HEK293 (cell line): Measurements from ENCODE around the gene KCNT1.
"Not testable (repeated sequence)": the region's sequence is repeated elsewhere in the genome, so short reads cannot be mapped to it uniquely, and the experiment has no call there.

Source experiments
- CTCF ChIA-PET: fragments of 350-600 bp; formaldehyde crosslinking; extraction: SDS; loops from one replicate; lab custom pipeline; 2021; ENCODE audit warnings: antibody characterized with exemption; lab: Yijun Ruan, JAX
- POLR2A ChIA-PET: fragments of 300-600 bp; formaldehyde crosslinking; extraction: SDS; loops from one replicate; lab custom pipeline; 2020; ENCODE audit warnings: antibody characterized with exemption, inconsistent platforms; lab: Yijun Ruan, JAX
- H3K27ac ChIP-seq: fragments of 200-500 bp; sonication (Bioruptor generic); 2 replicates; pipeline ENCODE4 v1.5.1; 2014; ENCODE audit warnings: low read depth, low read length, control low read depth, inconsistent platforms; ENCODE audit errors: extremely low read depth
- H3K36me3 ChIP-seq, 2 experiments: fragments of 200-500 bp in 1 of 2; sonication (Bioruptor generic) in 1 of 2; 1 replicate in 1 of 2; 2 replicates in 1 of 2; pipeline ENCODE4 v1.5.1; 2014 to 2017; ENCODE audit warnings: inconsistent platforms in 2 of 2, low read length in 2 of 2; ENCODE audit not compliant: control insufficient read depth in 2 of 2, insufficient read depth in 1 of 2
- H3K4me1 ChIP-seq: fragments of 200-500 bp; sonication (Bioruptor generic); 2 replicates; pipeline ENCODE4 v1.5.1; 2014; ENCODE audit warnings: mild to moderate bottlenecking, low read length, inconsistent platforms; ENCODE audit not compliant: control insufficient read depth, insufficient read depth
- H3K4me3 ChIP-seq: 2 replicates; pipeline ENCODE4 v1.5.1; 2011; ENCODE audit warnings: low read depth, mild to moderate bottlenecking, control low read depth, low read length, moderate library complexity
- H3K9me3 ChIP-seq: fragments of 200-500 bp; sonication (Bioruptor generic); 2 replicates; pipeline ENCODE4 v1.5.1; 2014; ENCODE audit warnings: low read depth, low read length, inconsistent platforms; ENCODE audit not compliant: control insufficient read depth, insufficient read depth
- EGR2 ChIP-seq: fragments of 450-650 bp; formaldehyde crosslinking; IDR thresholded peaks from 2 replicates; pipeline ENCODE4 v1.5.1; 2016; ENCODE audit warnings: low read depth, missing biosample characterization, missing genetic modification characterization
- GLI4 ChIP-seq: fragments of 450-650 bp; formaldehyde crosslinking; IDR thresholded peaks from 2 replicates; pipeline ENCODE4 v1.5.1; 2016; ENCODE audit warnings: missing biosample characterization, missing genetic modification characterization
- HOXA7 ChIP-seq: sonication (generic); formaldehyde crosslinking; IDR thresholded peaks from 2 replicates; pipeline ENCODE4 v1.8.1; 2022; ENCODE audit warnings: missing genetic modification reagents, borderline replicate concordance
- KLF7 ChIP-seq: fragments of 450-650 bp; formaldehyde crosslinking; IDR thresholded peaks from 2 replicates; pipeline ENCODE4 v1.5.1; 2016; ENCODE audit warnings: missing biosample characterization, missing genetic modification characterization, borderline replicate concordance
- SALL2 ChIP-seq: fragments of 450-650 bp; formaldehyde crosslinking; IDR thresholded peaks from 2 replicates; pipeline ENCODE4 v1.5.0; 2017; ENCODE audit warnings: missing biosample characterization, mild to moderate bottlenecking, missing genetic modification characterization, borderline replicate concordance
- SCRT2 ChIP-seq: fragments of 450-650 bp; formaldehyde crosslinking; IDR thresholded peaks from 2 replicates; pipeline ENCODE4 v1.5.1; 2016; ENCODE audit warnings: missing biosample characterization, missing genetic modification characterization
- ZBTB7A ChIP-seq: fragments of 450-650 bp; formaldehyde crosslinking; IDR thresholded peaks from 2 replicates; pipeline ENCODE4 v1.5.1; 2016; ENCODE audit warnings: low read depth, missing biosample characterization, missing genetic modification characterization
- ZBTB8A ChIP-seq: fragments of 450-650 bp; formaldehyde crosslinking; IDR thresholded peaks from 2 replicates; pipeline ENCODE4 v1.5.1; 2016; ENCODE audit warnings: missing biosample characterization, missing genetic modification characterization
- ZIC2 ChIP-seq: fragments of 450-650 bp; formaldehyde crosslinking; IDR thresholded peaks from 2 replicates; pipeline ENCODE4 v1.5.1; 2016; ENCODE audit warnings: missing biosample characterization, missing genetic modification characterization
- ZNF146 ChIP-seq: fragments of 450-650 bp; formaldehyde crosslinking; IDR thresholded peaks from 2 replicates; pipeline ENCODE4 v1.5.1; 2016; ENCODE audit warnings: missing biosample characterization, missing genetic modification characterization
- ZNF155 ChIP-seq: fragments of 450-650 bp; formaldehyde crosslinking; IDR thresholded peaks from 2 replicates; pipeline ENCODE4 v1.5.1; 2016; ENCODE audit warnings: missing biosample characterization, missing genetic modification characterization
- ZNF169 ChIP-seq: fragments of 450-650 bp; formaldehyde crosslinking; IDR thresholded peaks from 2 replicates; pipeline ENCODE4 v1.5.1; 2016; ENCODE audit warnings: missing biosample characterization, missing genetic modification characterization
- ZNF266 ChIP-seq: fragments of 450-650 bp; formaldehyde crosslinking; IDR thresholded peaks from 2 replicates; pipeline ENCODE4 v1.5.1; 2016; ENCODE audit warnings: missing biosample characterization, missing genetic modification characterization, low read depth
- ZNF335 ChIP-seq: fragments of 450-650 bp; formaldehyde crosslinking; conservative IDR thresholded peaks from 2 replicates; pipeline ENCODE4 v1.5.1; 2016; ENCODE audit warnings: missing biosample characterization, missing genetic modification characterization
- ZNF529 ChIP-seq: fragments of 450-650 bp; formaldehyde crosslinking; IDR thresholded peaks from 2 replicates; pipeline ENCODE4 v1.5.1; 2017; ENCODE audit warnings: missing genetic modification characterization, missing biosample characterization; ENCODE audit not compliant: insufficient replicate concordance
- ZNF555 ChIP-seq: fragments of 450-650 bp; formaldehyde crosslinking; conservative IDR thresholded peaks from 2 replicates; pipeline ENCODE4 v1.5.1; 2017; ENCODE audit warnings: missing biosample characterization, mild to moderate bottlenecking, missing genetic modification characterization, inconsistent platforms
- ZNF561 ChIP-seq: fragments of 450-650 bp; IDR thresholded peaks from 2 replicates; pipeline ENCODE4 v1.5.1; 2018; ENCODE audit warnings: missing biosample characterization, missing genetic modification characterization, borderline replicate concordance
- ZNF701 ChIP-seq: fragments of 450-650 bp; formaldehyde crosslinking; IDR thresholded peaks from 2 replicates; pipeline ENCODE4 v1.5.1; 2016; ENCODE audit warnings: missing biosample characterization, missing genetic modification characterization
- ZNF830 ChIP-seq: fragments of 450-650 bp; IDR thresholded peaks from 2 replicates; pipeline ENCODE4 v1.5.0; 2018; ENCODE audit warnings: missing biosample characterization, missing genetic modification characterization, low read depth, mild to moderate bottlenecking, moderate library complexity
- ZXDB ChIP-seq: fragments of 450-650 bp; formaldehyde crosslinking; IDR thresholded peaks from 2 replicates; pipeline ENCODE4 v1.5.1; 2016; ENCODE audit warnings: missing biosample characterization, missing genetic modification characterization
- TF ChIP-seq, protein P1 (sequence below): fragments of 450-650 bp; formaldehyde crosslinking; IDR thresholded peaks from 2 replicates; pipeline ENCODE4 v1.5.1; 2016; ENCODE audit warnings: missing biosample characterization, missing genetic modification characterization
- TF ChIP-seq, protein P2 (sequence below): fragments of 450-650 bp; formaldehyde crosslinking; IDR thresholded peaks from 2 replicates; pipeline ENCODE4 v1.5.0; 2017; ENCODE audit warnings: missing biosample characterization, missing genetic modification characterization, borderline replicate concordance
- TF ChIP-seq, protein P3 (sequence below): fragments of 450-650 bp; formaldehyde crosslinking; IDR thresholded peaks from 2 replicates; pipeline ENCODE4 v1.5.1; 2017; ENCODE audit warnings: missing biosample characterization, missing genetic modification characterization

KCNT1 gene

DNA sequence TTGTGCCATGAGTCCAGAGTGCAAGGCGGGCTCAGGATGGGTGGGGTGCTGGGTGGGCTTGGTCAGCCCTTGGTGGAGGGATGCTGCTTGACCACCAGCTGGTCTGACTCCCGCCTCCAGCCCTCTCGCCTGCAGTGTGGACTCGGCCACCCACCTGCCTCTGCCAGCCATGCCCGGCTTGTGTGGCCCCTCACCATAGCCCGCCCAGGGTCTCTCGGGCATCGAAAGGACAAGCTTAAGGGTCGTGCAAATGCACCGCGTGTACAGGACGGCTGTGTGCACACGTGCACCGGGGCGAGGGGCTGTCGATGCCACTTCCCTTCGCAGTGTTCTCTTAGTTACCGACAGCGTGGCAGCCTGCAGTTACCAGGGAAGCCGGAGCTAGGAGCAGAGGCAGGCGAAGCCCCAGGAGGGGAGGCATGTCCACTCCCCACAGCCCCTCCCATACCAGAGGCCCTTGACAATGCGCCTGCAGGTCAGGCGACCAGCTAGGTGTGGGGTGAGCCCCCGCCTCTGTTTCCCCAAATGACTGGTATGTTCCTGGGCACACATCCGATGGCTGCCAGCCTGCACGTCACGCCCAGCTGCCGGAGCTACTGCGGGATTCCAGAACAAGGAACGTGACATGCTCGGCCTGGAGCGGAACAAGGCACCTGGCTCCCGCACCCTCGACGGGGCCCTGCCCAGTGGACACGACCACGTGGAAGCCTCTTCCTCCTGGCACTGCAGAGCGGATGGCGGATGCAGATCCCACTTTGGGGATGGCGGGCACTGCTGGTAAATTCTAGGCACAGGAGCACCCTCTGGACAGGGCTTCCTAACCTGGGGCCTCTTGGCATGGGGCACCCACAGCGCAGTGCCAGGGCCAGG is 31.0 kb upstream of the KCNT1 start:
- Histone ChIP-seq H3K9me3 (no peaks in the 10 kb centered on the region), H3K4me3 (no peak overlapping the region), H3K36me3 (no peaks in the 10 kb centered on the region), H3K4me1 (no peaks in the 10 kb centered on the region), H3K27ac (no peak overlapping the region)
- no peak for TF ChIP-seq HOXA7
- no peak for TF ChIP-seq ZNF561 (tag by site-specific recombination)
- TF ChIP-seq KLF7 (tag by site-specific recombination): no peak
- TF ChIP-seq ZNF701 (tag by site-specific recombination): no peak
- TF ChIP-seq ZNF266 (tag by site-specific recombination): no peak
- TF ChIP-seq GLI4 (tag by site-specific recombination): no peak
- TF ChIP-seq SCRT2 (tag by site-specific recombination): no peak
- TF ChIP-seq ZNF555 (tag by site-specific recombination): no peak
- TF ChIP-seq ZNF155 (tag by site-specific recombination): no peak
- no peak for TF ChIP-seq ZNF335
- no peak for TF ChIP-seq ZBTB8A (tag by site-specific recombination)
- no peak for TF ChIP-seq ZNF146
- TF ChIP-seq SALL2 (tag by site-specific recombination): no peak
- TF ChIP-seq ZIC2 (tag by site-specific recombination): no peak
- TF ChIP-seq, protein P1, sequence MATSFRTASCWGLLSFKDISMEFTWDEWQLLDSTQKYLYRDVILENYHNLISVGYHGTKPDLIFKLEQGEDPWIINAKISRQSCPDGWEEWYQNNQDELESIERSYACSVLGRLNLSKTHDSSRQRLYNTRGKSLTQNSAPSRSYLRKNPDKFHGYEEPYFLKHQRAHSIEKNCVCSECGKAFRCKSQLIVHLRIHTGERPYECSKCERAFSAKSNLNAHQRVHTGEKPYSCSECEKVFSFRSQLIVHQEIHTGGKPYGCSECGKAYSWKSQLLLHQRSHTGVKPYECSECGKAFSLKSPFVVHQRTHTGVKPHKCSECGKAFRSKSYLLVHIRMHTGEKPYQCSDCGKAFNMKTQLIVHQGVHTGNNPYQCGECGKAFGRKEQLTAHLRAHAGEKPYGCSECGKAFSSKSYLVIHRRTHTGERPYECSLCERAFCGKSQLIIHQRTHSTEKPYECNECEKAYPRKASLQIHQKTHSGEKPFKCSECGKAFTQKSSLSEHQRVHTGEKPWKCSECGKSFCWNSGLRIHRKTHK (tag by site-specific recombination): no peak
- TF ChIP-seq EGR2: no peak
- TF ChIP-seq ZNF529 (tag by site-specific recombination): no peak
- no peak for TF ChIP-seq ZNF169 (tag by site-specific recombination)
- TF ChIP-seq ZXDB: no peak
- POLR2A ChIA-PET: no interaction called here
- CTCF ChIA-PET: interaction anchor here (0.7 kb wide), 1 partner anchor 40 kb away, joined by 3 read pairs; no protein-coding TSS in a partner anchor

DNA sequence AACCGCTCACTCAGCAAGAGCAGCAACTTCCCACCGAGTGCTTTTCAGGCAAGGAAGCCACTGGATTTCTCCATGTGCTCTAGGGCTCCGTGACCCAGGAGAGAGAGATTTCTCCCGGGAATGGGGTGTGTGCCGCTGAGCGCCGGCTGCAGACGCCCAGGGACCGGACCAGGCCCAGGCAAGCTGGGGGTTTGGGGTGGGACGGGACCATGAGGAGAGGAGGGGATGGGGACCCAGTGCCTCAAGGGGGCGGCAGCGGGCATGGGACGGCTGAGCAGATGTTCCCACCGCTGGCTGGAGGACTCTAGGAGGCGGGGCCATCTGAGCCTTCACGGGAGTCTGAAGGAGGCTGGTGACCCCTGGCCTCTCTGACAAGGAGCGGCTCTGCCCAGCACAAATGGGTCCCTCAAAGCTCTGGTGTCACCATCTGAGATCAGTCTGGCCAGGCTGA is 30.4 kb upstream of the KCNT1 start:
- no peak for TF ChIP-seq ZBTB7A
- TF ChIP-seq, protein P2, sequence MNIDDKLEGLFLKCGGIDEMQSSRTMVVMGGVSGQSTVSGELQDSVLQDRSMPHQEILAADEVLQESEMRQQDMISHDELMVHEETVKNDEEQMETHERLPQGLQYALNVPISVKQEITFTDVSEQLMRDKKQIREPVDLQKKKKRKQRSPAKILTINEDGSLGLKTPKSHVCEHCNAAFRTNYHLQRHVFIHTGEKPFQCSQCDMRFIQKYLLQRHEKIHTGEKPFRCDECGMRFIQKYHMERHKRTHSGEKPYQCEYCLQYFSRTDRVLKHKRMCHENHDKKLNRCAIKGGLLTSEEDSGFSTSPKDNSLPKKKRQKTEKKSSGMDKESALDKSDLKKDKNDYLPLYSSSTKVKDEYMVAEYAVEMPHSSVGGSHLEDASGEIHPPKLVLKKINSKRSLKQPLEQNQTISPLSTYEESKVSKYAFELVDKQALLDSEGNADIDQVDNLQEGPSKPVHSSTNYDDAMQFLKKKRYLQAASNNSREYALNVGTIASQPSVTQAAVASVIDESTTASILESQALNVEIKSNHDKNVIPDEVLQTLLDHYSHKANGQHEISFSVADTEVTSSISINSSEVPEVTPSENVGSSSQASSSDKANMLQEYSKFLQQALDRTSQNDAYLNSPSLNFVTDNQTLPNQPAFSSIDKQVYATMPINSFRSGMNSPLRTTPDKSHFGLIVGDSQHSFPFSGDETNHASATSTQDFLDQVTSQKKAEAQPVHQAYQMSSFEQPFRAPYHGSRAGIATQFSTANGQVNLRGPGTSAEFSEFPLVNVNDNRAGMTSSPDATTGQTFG (tag by site-specific recombination): no peak
- no peak for TF ChIP-seq ZNF830 (tag by site-specific recombination)
- TF ChIP-seq, protein P3, sequence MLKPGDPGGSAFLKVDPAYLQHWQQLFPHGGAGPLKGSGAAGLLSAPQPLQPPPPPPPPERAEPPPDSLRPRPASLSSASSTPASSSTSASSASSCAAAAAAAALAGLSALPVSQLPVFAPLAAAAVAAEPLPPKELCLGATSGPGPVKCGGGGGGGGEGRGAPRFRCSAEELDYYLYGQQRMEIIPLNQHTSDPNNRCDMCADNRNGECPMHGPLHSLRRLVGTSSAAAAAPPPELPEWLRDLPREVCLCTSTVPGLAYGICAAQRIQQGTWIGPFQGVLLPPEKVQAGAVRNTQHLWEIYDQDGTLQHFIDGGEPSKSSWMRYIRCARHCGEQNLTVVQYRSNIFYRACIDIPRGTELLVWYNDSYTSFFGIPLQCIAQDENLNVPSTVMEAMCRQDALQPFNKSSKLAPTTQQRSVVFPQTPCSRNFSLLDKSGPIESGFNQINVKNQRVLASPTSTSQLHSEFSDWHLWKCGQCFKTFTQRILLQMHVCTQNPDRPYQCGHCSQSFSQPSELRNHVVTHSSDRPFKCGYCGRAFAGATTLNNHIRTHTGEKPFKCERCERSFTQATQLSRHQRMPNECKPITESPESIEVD (tag by site-specific recombination): no peak
- Histone ChIP-seq H3K36me3 (no peaks in the 10 kb centered on the region), H3K9me3 (no peaks in the 10 kb centered on the region), H3K27ac (no peak overlapping the region), H3K4me1 (no peaks in the 10 kb centered on the region), H3K4me3 (no peak overlapping the region)
- POLR2A ChIA-PET: no interaction called here
- CTCF ChIA-PET: interaction anchor here (0.7 to 1.3 kb wide), 2 partner anchors 41 to 67 kb away, joined by 3 to 6 read pairs; no protein-coding TSS in a partner anchor

DNA sequence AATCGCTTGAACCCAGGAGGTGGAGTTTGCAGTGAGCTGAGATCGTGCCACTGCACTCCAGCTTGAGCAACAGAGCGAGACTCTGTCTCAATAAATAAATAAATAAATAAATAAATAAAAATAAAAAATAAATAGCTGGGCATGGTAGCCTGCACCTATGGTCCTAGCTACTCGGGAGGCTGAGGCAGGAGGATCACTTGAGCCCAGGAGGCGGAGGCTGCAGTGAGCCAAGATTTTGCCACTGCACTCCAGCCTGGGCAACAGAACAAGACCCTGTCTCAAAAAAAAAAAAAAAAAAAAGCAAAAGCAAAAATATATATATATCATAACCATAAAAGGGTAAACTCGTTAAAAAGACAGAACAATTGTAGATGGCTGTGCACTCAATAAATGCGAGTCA is 29.2 kb upstream of the KCNT1 start:
- H3K4me3 ChIP-seq, H3K9me3 ChIP-seq, H3K27ac ChIP-seq, H3K4me1 ChIP-seq, H3K36me3 ChIP-seq: not testable (repeated sequence)
- ChIA-PET POLR2A (interaction anchor here (0.7 kb wide), 1 partner anchor 31 kb away, joined by 3 read pairs; no protein-coding TSS in a partner anchor), CTCF (interaction anchor here (1.1 to 1.3 kb wide), 2 partner anchors 36 to 68 kb away, joined by 5 to 6 read pairs; no protein-coding TSS in a partner anchor)
